Activated naive CD8-positive, alpha-beta T cell treated with anti-CD3 and anti-CD28 coated beads for 36 hours (primary cell): ENCODE data around the gene REXO5. TPM values are rescaled to one million over a fixed set of nuclear protein-coding genes. Genes with fewer than 3 reads are reported as not detected.
A peak's percentile ranks its signal among the peaks of the same experiment; 100 is the strongest.

ENCODE experiments used
- DNase-seq: peaks from one replicate; pipeline ENCODE4 v3.0.0; 2021
- H3K27ac Mint-ChIP-seq: one replicate; pipeline ENCODE4 v1.8.0; 2022; ENCODE audit warnings: mild to moderate bottlenecking, moderate library complexity, mixed read lengths
- H3K27me3 Mint-ChIP-seq: one replicate; pipeline ENCODE4 v1.8.0; 2022; ENCODE audit warnings: mild to moderate bottlenecking, mixed read lengths
- H3K36me3 Mint-ChIP-seq: one replicate; pipeline ENCODE4 v1.8.0; 2021; ENCODE audit warnings: mild to moderate bottlenecking, mixed read lengths
- H3K4me1 Mint-ChIP-seq: one replicate; pipeline ENCODE4 v1.8.0; 2021; ENCODE audit warnings: mixed read lengths
- H3K4me3 Mint-ChIP-seq: one replicate; pipeline ENCODE4 v1.8.0; 2022; ENCODE audit warnings: mild to moderate bottlenecking, moderate library complexity, mixed read lengths
- H3K9me3 Mint-ChIP-seq: one replicate; pipeline ENCODE4 v1.8.0; 2022; ENCODE audit warnings: mixed read lengths
- total RNA-seq, 2 experiments: library from RNA; stranded (reverse); gene quantifications; one replicate each; pipeline ENCODE4 v1.2.3, GENCODE V29; 2021

Gene REXO5
- total RNA-seq, 2 experiments from 2014 or later = 14.4 to 14.8 TPM

DNA sequence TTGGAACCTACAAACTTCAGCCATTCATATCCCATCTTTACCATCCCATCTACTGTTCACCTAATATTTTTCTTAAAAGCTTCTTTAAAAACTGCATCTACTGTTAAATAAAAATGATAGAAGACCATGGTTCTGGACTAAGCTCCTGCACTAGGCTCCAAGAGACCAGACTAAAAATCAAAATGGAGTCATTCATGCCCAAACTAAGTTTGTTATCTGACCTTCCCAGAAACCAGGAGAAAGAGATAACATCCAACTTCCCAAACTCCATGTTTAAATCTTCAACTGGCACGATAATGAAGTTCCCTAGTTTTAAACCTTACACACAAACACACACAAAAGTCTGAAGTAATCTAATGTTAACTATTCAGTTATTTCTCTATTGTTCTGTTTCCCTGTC lies 80.0 kb downstream of the REXO5 start:
- Mint-ChIP-seq H3K4me3 (no peak overlapping the region), H3K4me1 (peaks cover 10% of the 10 kb centered on the region), H3K36me3 (peaks cover 17% of the 10 kb centered on the region), H3K27me3 (no peaks in the 10 kb centered on the region), H3K27ac (no peak overlapping the region), H3K9me3 (no peaks in the 10 kb centered on the region)
- no peak for DNase-seq

GRCh38 chr16:20887207-20887606 lies 80.9 kb downstream of the REXO5 start:
- H3K36me3 Mint-ChIP-seq = peaks cover 21% of the 10 kb centered on the region
- H3K27ac Mint-ChIP-seq = no peak overlapping the region
- H3K4me3 Mint-ChIP-seq = no peak overlapping the region
- DNase-seq = no peak
- H3K27me3 Mint-ChIP-seq = no peaks in the 10 kb centered on the region
- H3K9me3 Mint-ChIP-seq = no peaks in the 10 kb centered on the region
- peaks cover 8% of the 10 kb centered on the region for H3K4me1 Mint-ChIP-seq

GRCh38 chr16:20889625-20890275 lies 83.4 kb downstream of the REXO5 start:
- no peak for DNase-seq
- Mint-ChIP-seq H3K9me3 (no peaks in the 10 kb centered on the region), H3K27me3 (no peaks in the 10 kb centered on the region), H3K4me3 (no peak overlapping the region), H3K27ac (no peak overlapping the region), H3K4me1 (no peaks in the 10 kb centered on the region), H3K36me3 (peaks cover 16% of the 10 kb centered on the region)

GRCh38 chr16:20894388-20894787 lies 88.1 kb downstream of the REXO5 start:
- Mint-ChIP-seq H3K4me1 (peaks cover 25% of the 10 kb centered on the region), H3K4me3 (no peak overlapping the region), H3K9me3 (no peaks in the 10 kb centered on the region), H3K27ac (no peak overlapping the region), H3K27me3 (no peaks in the 10 kb centered on the region), H3K36me3 (peaks cover 6% of the 10 kb centered on the region)
- DNase-seq = no peak

- Mint-ChIP-seq H3K36me3 (peaks cover 17% of the 10 kb centered on the region), H3K4me1 (peaks cover 39% of the 10 kb centered on the region), H3K4me3 (no peak overlapping the region), H3K27ac (no peak overlapping the region), H3K27me3 (no peaks in the 10 kb centered on the region), H3K9me3 (peaks cover 3% of the 10 kb centered on the region)
- no peak for DNase-seq
These were observed 91.0 kb downstream of the REXO5 start for GRCh38 chr16:20897253-20897897.

DNA sequence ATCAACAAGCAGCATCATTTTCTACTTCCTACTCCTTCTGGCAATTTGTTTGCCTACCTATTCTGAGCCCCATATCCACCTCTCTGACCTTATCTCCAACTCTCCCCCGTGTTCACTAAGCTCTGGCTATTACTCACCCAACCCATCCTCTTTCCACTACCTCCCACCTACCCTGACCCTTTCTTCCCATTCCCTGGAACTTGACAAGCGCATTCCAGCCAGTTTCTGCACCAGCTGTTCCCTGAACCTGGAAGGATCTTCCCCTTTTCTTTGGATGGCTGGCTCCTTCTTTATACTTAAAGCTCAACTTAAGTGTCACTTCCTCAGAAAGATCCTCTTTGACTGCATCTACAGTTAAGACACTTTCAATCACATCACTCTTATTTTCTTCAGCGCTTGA lies 91.6 kb downstream of the REXO5 start:
- no peak overlapping the region for H3K27ac Mint-ChIP-seq
- no peaks in the 10 kb centered on the region for H3K27me3 Mint-ChIP-seq
- H3K9me3 Mint-ChIP-seq = peaks cover 3% of the 10 kb centered on the region
- H3K4me3 Mint-ChIP-seq = no peak overlapping the region
- no peak for DNase-seq
- peaks cover 42% of the 10 kb centered on the region for H3K4me1 Mint-ChIP-seq
- peaks cover 22% of the 10 kb centered on the region for H3K36me3 Mint-ChIP-seq

GRCh38 chr16:20899071-20899470 lies 92.7 kb downstream of the REXO5 start:
- peaks cover 3% of the 10 kb centered on the region for H3K9me3 Mint-ChIP-seq
- peaks cover 53% of the 10 kb centered on the region for H3K4me1 Mint-ChIP-seq
- H3K27ac Mint-ChIP-seq = peak overlapping the region; percentile 91
- no peak for DNase-seq
- peaks cover 31% of the 10 kb centered on the region for H3K36me3 Mint-ChIP-seq
- H3K4me3 Mint-ChIP-seq = peak overlapping the region; percentile 83
- H3K27me3 Mint-ChIP-seq = no peaks in the 10 kb centered on the region

Other genes with a start within 250 kb of the REXO5 start
- gene ACSM2B, start 230.2 kb upstream of the REXO5 start, total RNA-seq = not detected
- under 1 TPM in 1 of 2 experiments, not detected in 1; 0.16 TPM for gene ACSM1, start 108.8 kb upstream of the REXO5 start, total RNA-seq
- 10 to 100 TPM; 56.4 to 58.6 TPM for gene THUMPD1, start 64.7 kb upstream of the REXO5 start, total RNA-seq
- 10 to 100 TPM; 11.0 to 14.1 TPM for gene ACSM3, start 42.5 kb upstream of the REXO5 start, total RNA-seq
- gene ERI2, start 55 bp upstream of the REXO5 start, total RNA-seq = 10 to 100 TPM; 22.6 to 25.1 TPM
- gene DCUN1D3, start 93.8 kb downstream of the REXO5 start, total RNA-seq = 1 to 10 TPM; 7.7 to 8.2 TPM
- gene LYRM1, start 94.2 kb downstream of the REXO5 start, total RNA-seq = 10 to 100 TPM; 22.8 to 25.0 TPM